Lower leg skin (tissue), 4 donors: ENCODE measurements around the gene IGSF22. TPM values are rescaled to one million over a fixed set of nuclear protein-coding genes. Genes with fewer than 3 reads are reported as not detected.

ENCODE experiments used
- DNase-seq, 2 donors: peaks; one replicate each; pipeline ENCODE4 v3.0.0-alpha.2; 2019; ENCODE audit warnings: low spot score in 2 of 2
- H3K4me3 ChIP-seq: fragments of 200-600 bp; sonication (generic); 2 replicates; pipeline ENCODE4 v1.5.1; 2017; ENCODE audit warnings: mild to moderate bottlenecking, low read depth; ENCODE audit not compliant: poor library complexity, severe bottlenecking
- CTCF ChIP-seq, 3 donors: fragments of 450-650 bp; IDR thresholded peaks; one replicate each; pipeline ENCODE4 v1.5.1; 2016; ENCODE audit warnings: antibody characterized with exemption in 3 of 3, mild to moderate bottlenecking in 3 of 3, moderate library complexity in 2 of 3
- POLR2A ChIP-seq, 2 donors: fragments of 450-650 bp; IDR thresholded peaks; one replicate each; pipeline ENCODE4 v1.6.1; 2016 to 2017; ENCODE audit warnings: antibody characterized with exemption in 2 of 2, mild to moderate bottlenecking in 1 of 2, moderate library complexity in 1 of 2
- WGBS, 2 donors: methylation state at CpG; one replicate each; pipeline ENCODE4 v1.1.5; 2018; 5-methylcytosine and 5-hydroxymethylcytosine counted together
- intact Hi-C: fragments of 100-400 bp; cut with DNase I; formaldehyde crosslinking; loops from one replicate; pipeline ENCODE4 v1.15.0; 2023; ENCODE audit warnings: low total_unique reads
- total RNA-seq, 4 donors: library from RNA; depleted of rRNA; stranded (reverse); fragments of >200 nt; gene quantifications; one replicate each; pipeline ENCODE4 v1.1.0, GENCODE V29; 2016

The IGSF22 gene
- total RNA-seq, 4 donors from 2014 or later, result 0.15 to 0.68 (median 0.34) TPM; not detected in 1

GRCh38 chr11:18745251-18745650 lies 19.3 kb upstream of the IGSF22 start:
- no peak for TF ChIP-seq POLR2A (IDR thresholded peaks at IDR 0.05)
- TF ChIP-seq CTCF (IDR thresholded peaks at IDR 0.05), result no peak
- no peak overlapping the region for H3K4me3 ChIP-seq
- 85 to 89% methylated on average over 6 of the region's 6 CpGs for WGBS, 2 donors
- intact Hi-C loops, result no loop called here
- DNase-seq, result no peak

GRCh38 chr11:18743900-18744514 lies 18.0 kb upstream of the IGSF22 start:
- 84 to 90% methylated on average over 13 to 15 of the region's 15 CpGs for WGBS, 2 donors
- DNase-seq, result no peak
- no peak for TF ChIP-seq POLR2A (IDR thresholded peaks at IDR 0.05)
- TF ChIP-seq CTCF (IDR thresholded peaks at IDR 0.05), result no peak
- intact Hi-C loops, result no loop called here
- H3K4me3 ChIP-seq, result no peak overlapping the region

- WGBS, 2 donors, result 87 to 91% methylated on average over 10 of the region's 10 CpGs
- no peak overlapping the region for H3K4me3 ChIP-seq
- no peak for DNase-seq
- intact Hi-C loops, result no loop called here
- TF ChIP-seq CTCF (IDR thresholded peaks at IDR 0.05) (no peak), POLR2A (IDR thresholded peaks at IDR 0.05) (no peak)
These were observed 17.4 kb upstream of the IGSF22 start for GRCh38 chr11:18743365-18743764.

- no peak overlapping the region for H3K4me3 ChIP-seq
- TF ChIP-seq CTCF (IDR thresholded peaks at IDR 0.05) (no peak), POLR2A (IDR thresholded peaks at IDR 0.05) (no peak)
- intact Hi-C loops, result no loop called here
- 94 to 95% methylated on average over 3 of the region's 3 CpGs for WGBS, 2 donors
- no peak for DNase-seq
These were observed 15.8 kb upstream of the IGSF22 start for GRCh38 chr11:18741783-18742182.

- TF ChIP-seq CTCF (IDR thresholded peaks at IDR 0.05) (no peak), POLR2A (IDR thresholded peaks at IDR 0.05) (no peak)
- no peak overlapping the region for H3K4me3 ChIP-seq
- WGBS, 2 donors, result 80 to 85% methylated on average over 4 of the region's 4 CpGs
- DNase-seq, result no peak
- intact Hi-C loops, result loop anchor here (10.0 kb wide), 1 partner anchor 195 kb away; no protein-coding TSS in a partner anchor
These were observed 13.7 kb upstream of the IGSF22 start for GRCh38 chr11:18739685-18740084.

- H3K4me3 ChIP-seq, result no peak overlapping the region
- intact Hi-C loops, result loop anchor here (10.0 kb wide), 1 partner anchor 193 kb away; no protein-coding TSS in a partner anchor
- 84 to 95% methylated on average over 8 of the region's 8 CpGs for WGBS, 2 donors
- TF ChIP-seq CTCF (IDR thresholded peaks at IDR 0.05) (no peak), POLR2A (IDR thresholded peaks at IDR 0.05) (no peak)
- no peak for DNase-seq
These were observed 11.7 kb upstream of the IGSF22 start for GRCh38 chr11:18737642-18738041.
